ENCODE data around the gene PRKCB. TPM values are rescaled to one million over a fixed set of nuclear protein-coding genes. Genes with fewer than 3 reads are reported as not detected.

Gene PRKCB
- total RNA-seq, 4 donors from 2014 or later, result 7.0 to 88.3 (median 15.9) TPM

- Histone ChIP-seq H3K36me3 (no peaks in the 10 kb centered on the region), H3K9me3 (no peaks in the 10 kb centered on the region), H3K27ac (no peak overlapping the region), H3K4me1 (no peaks in the 10 kb centered on the region), H3K27me3 (no peaks in the 10 kb centered on the region), H3K4me3 (no peak overlapping the region)
- no peak for TF ChIP-seq POLR2A (IDR thresholded peaks at IDR 0.05)
- no peak for TF ChIP-seq CTCF (IDR thresholded peaks at IDR 0.05)
- DNase-seq, result no peak
These were observed 381.7 kb downstream of the PRKCB start for GRCh38 chr16:24217461-24217860.

- H3K36me3 ChIP-seq, result no peaks in the 10 kb centered on the region
- H3K27ac ChIP-seq, result no peak overlapping the region
- TF ChIP-seq POLR2A (IDR thresholded peaks at IDR 0.05), result no peak
- TF ChIP-seq CTCF (IDR thresholded peaks at IDR 0.05), result no peak
- H3K9me3 ChIP-seq, result no peaks in the 10 kb centered on the region
- H3K4me3 ChIP-seq, result no peak overlapping the region
- DNase-seq, result no peak
- H3K27me3 ChIP-seq, result no peaks in the 10 kb centered on the region
- H3K4me1 ChIP-seq, result no peaks in the 10 kb centered on the region
These were observed 382.5 kb downstream of the PRKCB start for GRCh38 chr16:24218299-24218698.

GRCh38 chr16:24221219-24221618 is 385.4 kb downstream of the PRKCB start:
- no peaks in the 10 kb centered on the region for H3K36me3 ChIP-seq
- no peak overlapping the region for H3K27ac ChIP-seq
- H3K4me1 ChIP-seq, result no peaks in the 10 kb centered on the region
- no peaks in the 10 kb centered on the region for H3K27me3 ChIP-seq
- TF ChIP-seq POLR2A (IDR thresholded peaks at IDR 0.05) (no peak), CTCF (IDR thresholded peaks at IDR 0.05) (no peak)
- no peak overlapping the region for H3K4me3 ChIP-seq
- no peak for DNase-seq
- H3K9me3 ChIP-seq, result no peaks in the 10 kb centered on the region

- no peaks in the 10 kb centered on the region for H3K27me3 ChIP-seq
- no peak for TF ChIP-seq CTCF (IDR thresholded peaks at IDR 0.05)
- TF ChIP-seq POLR2A (IDR thresholded peaks at IDR 0.05), result no peak
- H3K27ac ChIP-seq, result no peak overlapping the region
- no peak for DNase-seq
- no peaks in the 10 kb centered on the region for H3K4me1 ChIP-seq
- no peaks in the 10 kb centered on the region for H3K9me3 ChIP-seq
- no peaks in the 10 kb centered on the region for H3K36me3 ChIP-seq
- H3K4me3 ChIP-seq, result no peak overlapping the region
These were observed 392.7 kb downstream of the PRKCB start for GRCh38 chr16:24228514-24228913.

GRCh38 chr16:24232936-24233335 is 397.2 kb downstream of the PRKCB start:
- Histone ChIP-seq H3K27me3 (no peaks in the 10 kb centered on the region), H3K4me1 (no peaks in the 10 kb centered on the region), H3K9me3 (peaks cover 0 to 6% (median 0%) of the 10 kb centered on the region in 4 donors), H3K4me3 (no peak overlapping the region), H3K36me3 (no peaks in the 10 kb centered on the region), H3K27ac (no peak overlapping the region)
- no peak for DNase-seq
- no peak for TF ChIP-seq POLR2A (IDR thresholded peaks at IDR 0.05)
- TF ChIP-seq CTCF (IDR thresholded peaks at IDR 0.05), result no peak

- Histone ChIP-seq H3K27me3 (no peaks in the 10 kb centered on the region), H3K9me3 (peaks cover 0 to 11% (median 0%) of the 10 kb centered on the region in 4 donors), H3K4me1 (no peaks in the 10 kb centered on the region), H3K36me3 (no peaks in the 10 kb centered on the region), H3K4me3 (no peak overlapping the region), H3K27ac (no peak overlapping the region)
- no peak for DNase-seq
- no peak for TF ChIP-seq CTCF (IDR thresholded peaks at IDR 0.05)
- TF ChIP-seq POLR2A (IDR thresholded peaks at IDR 0.05), result no peak
These were observed 399.0 kb downstream of the PRKCB start for GRCh38 chr16:24234737-24235136.
